Upper lobe of right lung (tissue), 1 donor: ENCODE data around the gene CCDC30. TPM values are rescaled to one million over a fixed set of nuclear protein-coding genes. Genes with fewer than 3 reads are reported as not detected.
A peak's percentile ranks its signal among the peaks of the same experiment; 100 is the strongest.

ENCODE experiments used
- ATAC-seq: fragments of 200-7000 bp; cut with Tn5 transposase; one replicate; pipeline ENCODE4 v1.9.1; 2020; ENCODE audit warnings: mild to moderate bottlenecking, moderate library complexity
- DNase-seq: peaks from one replicate; pipeline ENCODE4 v3.0.0-alpha.2; 2020
- H3K27ac ChIP-seq: fragments of 200-600 bp; one replicate; pipeline ENCODE4 v1.8.0; 2022
- H3K27me3 ChIP-seq: fragments of 200-600 bp; one replicate; pipeline ENCODE4 v1.8.0; 2022; ENCODE audit warnings: mild to moderate bottlenecking
- H3K36me3 ChIP-seq: fragments of 200-600 bp; one replicate; pipeline ENCODE4 v1.8.0; 2022
- H3K4me1 ChIP-seq: fragments of 200-600 bp; one replicate; pipeline ENCODE4 v1.8.0; 2022
- H3K4me3 ChIP-seq: fragments of 200-600 bp; one replicate; pipeline ENCODE4 v1.8.0; 2022; ENCODE audit warnings: mild to moderate bottlenecking
- H3K9me3 ChIP-seq: fragments of 200-600 bp; one replicate; pipeline ENCODE4 v1.8.0; 2022
- CTCF ChIP-seq: fragments of 200-600 bp; IDR thresholded peaks from one replicate; pipeline ENCODE4 v1.8.0; 2022; ENCODE audit warnings: antibody characterized with exemption
- intact Hi-C: fragments of 100-400 bp; cut with DNase I; formaldehyde crosslinking; loops from one replicate; pipeline ENCODE4 v1.11.0; 2022
- total RNA-seq: library from RNA; stranded (reverse); fragmentation: NEBNext Ultra II Directional; extraction: Animal tissue kit (Norgen Biotek cat#: 25700); gene quantifications from one replicate; pipeline ENCODE4 v1.2.1, GENCODE V29; 2021
- donor health status: DM: no; HTN: yes; CAD: no; lungs with severe emphysema.

Gene CCDC30
- total RNA-seq, 1 donor from 2014 or later = 5.0 TPM

GRCh38 chr1:42533101-42533863 lies 70.2 kb downstream of the CCDC30 start:
- no peak for ATAC-seq
- Histone ChIP-seq H3K4me1 (no peaks in the 10 kb centered on the region), H3K4me3 (no peak overlapping the region), H3K36me3 (no peaks in the 10 kb centered on the region), H3K27me3 (no peaks in the 10 kb centered on the region), H3K27ac (no peak overlapping the region), H3K9me3 (no peaks in the 10 kb centered on the region)
- intact Hi-C loops = no loop called here
- no peak for DNase-seq
- TF ChIP-seq CTCF = no peak

GRCh38 chr1:42541104-42541503 lies 78.0 kb downstream of the CCDC30 start:
- H3K27ac ChIP-seq = no peak overlapping the region
- no peaks in the 10 kb centered on the region for H3K4me1 ChIP-seq
- DNase-seq (no peak), ATAC-seq (no peak)
- H3K9me3 ChIP-seq = no peaks in the 10 kb centered on the region
- intact Hi-C loops = no loop called here
- H3K36me3 ChIP-seq = no peaks in the 10 kb centered on the region
- no peak for TF ChIP-seq CTCF
- H3K27me3 ChIP-seq = no peaks in the 10 kb centered on the region
- H3K4me3 ChIP-seq = no peak overlapping the region

- DNase-seq = no peak
- intact Hi-C loops = no loop called here
- no peak for TF ChIP-seq CTCF
- H3K27me3 ChIP-seq = no peaks in the 10 kb centered on the region
- no peaks in the 10 kb centered on the region for H3K36me3 ChIP-seq
- no peaks in the 10 kb centered on the region for H3K9me3 ChIP-seq
- no peak overlapping the region for H3K27ac ChIP-seq
- no peaks in the 10 kb centered on the region for H3K4me1 ChIP-seq
- peak; percentile 84 for ATAC-seq
- H3K4me3 ChIP-seq = no peak overlapping the region
These were observed 88.1 kb downstream of the CCDC30 start for GRCh38 chr1:42551180-42551579.

- Histone ChIP-seq H3K9me3 (no peaks in the 10 kb centered on the region), H3K4me3 (no peak overlapping the region), H3K27ac (no peak overlapping the region), H3K36me3 (no peaks in the 10 kb centered on the region), H3K27me3 (no peaks in the 10 kb centered on the region), H3K4me1 (no peaks in the 10 kb centered on the region)
- intact Hi-C loops = no loop called here
- no peak for TF ChIP-seq CTCF
- ATAC-seq (no peak), DNase-seq (no peak)
These were observed 88.5 kb downstream of the CCDC30 start for GRCh38 chr1:42551590-42551989.

- intact Hi-C loops = no loop called here
- H3K4me1 ChIP-seq = no peaks in the 10 kb centered on the region
- no peaks in the 10 kb centered on the region for H3K9me3 ChIP-seq
- DNase-seq (no peak), ATAC-seq (no peak)
- no peak overlapping the region for H3K4me3 ChIP-seq
- no peaks in the 10 kb centered on the region for H3K27me3 ChIP-seq
- no peak overlapping the region for H3K27ac ChIP-seq
- no peaks in the 10 kb centered on the region for H3K36me3 ChIP-seq
- TF ChIP-seq CTCF = no peak
These were observed 89.5 kb downstream of the CCDC30 start for GRCh38 chr1:42552636-42553035.
